ENCODE data around the gene MYH10.

The MYH10 gene

DNA sequence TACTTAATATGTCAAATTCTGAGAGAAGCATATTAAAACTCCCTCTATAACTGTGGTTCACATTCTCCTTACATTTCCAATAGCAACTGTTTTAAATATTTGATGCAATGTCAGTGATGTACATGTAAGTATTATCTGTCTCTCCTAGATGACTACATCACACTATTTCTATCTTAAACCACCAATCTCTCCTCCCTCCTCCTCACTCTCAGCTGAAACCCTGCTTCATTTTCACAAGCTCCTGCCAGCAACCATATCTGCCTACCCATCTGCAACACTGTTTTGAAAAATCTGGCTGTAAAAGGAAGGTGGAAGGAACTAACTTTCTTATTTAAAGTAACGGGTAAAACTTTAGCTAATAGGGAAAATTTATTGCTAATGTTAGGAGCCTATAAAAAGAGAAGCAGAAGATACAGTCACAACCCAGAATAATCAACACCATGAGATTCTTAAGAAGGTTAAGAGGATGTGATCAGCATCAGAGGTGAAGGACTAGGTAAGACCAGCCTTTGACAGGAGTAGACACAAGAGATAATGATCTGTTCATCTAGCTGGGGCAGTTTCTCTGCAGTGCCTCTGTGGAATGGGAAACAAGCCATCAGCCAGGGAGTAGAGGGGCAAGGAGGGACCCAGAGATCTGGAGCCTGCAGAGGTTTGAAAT is 31.0 kb downstream of the MYH10 start:
- H3K9ac ChIP-seq (ENCODE audit: low read depth, low read length) = no peak overlapping the region
- H3K9me3 ChIP-seq (ENCODE audit: insufficient read depth, low read depth, low read length) = no peaks in the 10 kb centered on the region
- H3K27ac ChIP-seq (ENCODE audit: low read length) = no peak overlapping the region
- H3K36me3 ChIP-seq (ENCODE audit: insufficient read depth, low read depth, low read length) = peaks cover 67% of the 10 kb centered on the region
- H3K27me3 ChIP-seq (ENCODE audit: insufficient read depth, low read length) = no peaks in the 10 kb centered on the region
- no peaks in the 10 kb centered on the region; the same call in 1 of the 2 replicates for H3K4me1 ChIP-seq (ENCODE audit: insufficient read depth, low read length)
- no peak overlapping the region for H3K4me3 ChIP-seq (ENCODE audit: low read length)

- H3K9me3 ChIP-seq (ENCODE audit: insufficient read depth, low read depth, low read length) = no peaks in the 10 kb centered on the region
- no peaks in the 10 kb centered on the region; the same call in 1 of the 2 replicates for H3K4me1 ChIP-seq (ENCODE audit: insufficient read depth, low read length)
- H3K27ac ChIP-seq (ENCODE audit: low read length) = no peak overlapping the region
- H3K27me3 ChIP-seq (ENCODE audit: insufficient read depth, low read length) = no peaks in the 10 kb centered on the region
- no peak overlapping the region for H3K4me3 ChIP-seq (ENCODE audit: low read length)
- H3K9ac ChIP-seq (ENCODE audit: low read depth, low read length) = no peak overlapping the region
- peaks cover 61% of the 10 kb centered on the region for H3K36me3 ChIP-seq (ENCODE audit: insufficient read depth, low read depth, low read length)
Measured at GRCh38 chr17:8598913-8599312, 31.6 kb downstream of the MYH10 start.

DNA sequence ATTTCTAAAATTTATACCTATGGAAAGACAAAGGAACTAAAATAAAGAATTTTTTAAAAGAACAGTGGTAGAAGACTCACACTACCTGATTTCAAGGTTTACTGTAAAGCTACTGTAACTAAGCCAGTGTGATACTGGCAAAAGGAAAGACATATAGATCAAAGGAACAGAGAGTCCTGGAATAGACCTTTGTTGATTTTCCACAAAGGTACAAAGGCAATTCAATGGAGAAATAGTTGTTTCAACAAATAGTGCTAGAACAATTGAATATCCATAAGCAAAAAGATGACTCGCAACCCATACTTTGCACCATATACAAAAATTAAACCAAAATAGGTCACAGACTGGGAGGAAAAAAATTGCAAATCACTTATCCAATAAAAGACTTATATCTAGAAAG is 36.7 kb downstream of the MYH10 start:
- Histone ChIP-seq H3K9me3 (ENCODE audit: insufficient read depth, low read depth, low read length) (no peaks in the 10 kb centered on the region), H3K36me3 (ENCODE audit: insufficient read depth, low read depth, low read length) (peaks cover 31% of the 10 kb centered on the region), H3K9ac (ENCODE audit: low read depth, low read length) (no peak overlapping the region), H3K4me1 (ENCODE audit: insufficient read depth, low read length) (no peaks in the 10 kb centered on the region), H3K27ac (ENCODE audit: low read length) (no peak overlapping the region), H3K27me3 (ENCODE audit: insufficient read depth, low read length) (no peaks in the 10 kb centered on the region), H3K4me3 (ENCODE audit: low read length) (no peak overlapping the region)

- peaks cover 33% of the 10 kb centered on the region for H3K36me3 ChIP-seq (ENCODE audit: insufficient read depth, low read depth, low read length)
- no peaks in the 10 kb centered on the region for H3K27me3 ChIP-seq (ENCODE audit: insufficient read depth, low read length)
- no peak overlapping the region for H3K4me3 ChIP-seq (ENCODE audit: low read length)
- H3K9me3 ChIP-seq (ENCODE audit: insufficient read depth, low read depth, low read length) = no peaks in the 10 kb centered on the region
- no peak overlapping the region for H3K27ac ChIP-seq (ENCODE audit: low read length)
- H3K9ac ChIP-seq (ENCODE audit: low read depth, low read length) = no peak overlapping the region
- no peaks in the 10 kb centered on the region for H3K4me1 ChIP-seq (ENCODE audit: insufficient read depth, low read length)
Measured at GRCh38 chr17:8593276-8593675, 37.2 kb downstream of the MYH10 start.

GRCh38 chr17:8588877-8589554 is 41.5 kb downstream of the MYH10 start:
- no peaks in the 10 kb centered on the region for H3K27me3 ChIP-seq (ENCODE audit: insufficient read depth, low read length)
- peaks cover 61% of the 10 kb centered on the region for H3K36me3 ChIP-seq (ENCODE audit: insufficient read depth, low read depth, low read length)
- H3K4me3 ChIP-seq (ENCODE audit: low read length) = no peak overlapping the region
- no peak overlapping the region for H3K9ac ChIP-seq (ENCODE audit: low read depth, low read length)
- H3K9me3 ChIP-seq (ENCODE audit: insufficient read depth, low read depth, low read length) = no peaks in the 10 kb centered on the region
- no peak overlapping the region for H3K27ac ChIP-seq (ENCODE audit: low read length)
- no peaks in the 10 kb centered on the region for H3K4me1 ChIP-seq (ENCODE audit: insufficient read depth, low read length)

GRCh38 chr17:8586766-8587165 is 43.8 kb downstream of the MYH10 start:
- Histone ChIP-seq H3K9ac (ENCODE audit: low read depth, low read length) (no peak overlapping the region), H3K36me3 (ENCODE audit: insufficient read depth, low read depth, low read length) (peaks cover 59% of the 10 kb centered on the region), H3K4me3 (ENCODE audit: low read length) (no peak overlapping the region), H3K27ac (ENCODE audit: low read length) (no peak overlapping the region), H3K27me3 (ENCODE audit: insufficient read depth, low read length) (no peaks in the 10 kb centered on the region), H3K9me3 (ENCODE audit: insufficient read depth, low read depth, low read length) (no peaks in the 10 kb centered on the region), H3K4me1 (ENCODE audit: insufficient read depth, low read length) (no peaks in the 10 kb centered on the region; the same call in 1 of the 2 replicates)

GRCh38 chr17:8585911-8586310 is 44.6 kb downstream of the MYH10 start:
- Histone ChIP-seq H3K36me3 (ENCODE audit: insufficient read depth, low read depth, low read length) (peaks cover 54% of the 10 kb centered on the region), H3K4me1 (ENCODE audit: insufficient read depth, low read length) (peaks cover 3% of the 10 kb centered on the region; the same call in 1 of the 2 replicates), H3K4me3 (ENCODE audit: low read length) (no peak overlapping the region), H3K27me3 (ENCODE audit: insufficient read depth, low read length) (no peaks in the 10 kb centered on the region), H3K9ac (ENCODE audit: low read depth, low read length) (no peak overlapping the region), H3K9me3 (ENCODE audit: insufficient read depth, low read depth, low read length) (no peaks in the 10 kb centered on the region), H3K27ac (ENCODE audit: low read length) (no peak overlapping the region)

- Histone ChIP-seq H3K9ac (ENCODE audit: low read depth, low read length) (no peak overlapping the region), H3K4me3 (ENCODE audit: low read length) (no peak overlapping the region), H3K27ac (ENCODE audit: low read length) (no peak overlapping the region), H3K36me3 (ENCODE audit: insufficient read depth, low read depth, low read length) (peaks cover 51% of the 10 kb centered on the region), H3K9me3 (ENCODE audit: insufficient read depth, low read depth, low read length) (no peaks in the 10 kb centered on the region), H3K4me1 (ENCODE audit: insufficient read depth, low read length) (peaks cover 3% of the 10 kb centered on the region; the same call in 1 of the 2 replicates), H3K27me3 (ENCODE audit: insufficient read depth, low read length) (no peaks in the 10 kb centered on the region)
Measured at GRCh38 chr17:8583954-8584353, 46.6 kb downstream of the MYH10 start.

- Histone ChIP-seq H3K27me3 (ENCODE audit: insufficient read depth, low read length) (no peaks in the 10 kb centered on the region), H3K27ac (ENCODE audit: low read length) (no peak overlapping the region), H3K9ac (ENCODE audit: low read depth, low read length) (no peak overlapping the region)
Measured at GRCh38 chr17:8580952-8581658, 49.4 kb downstream of the MYH10 start.

GRCh38 chr17:8577868-8578267 is 52.7 kb downstream of the MYH10 start:
- Histone ChIP-seq H3K9ac (ENCODE audit: low read depth, low read length) (no peak overlapping the region), H3K27ac (ENCODE audit: low read length) (no peak overlapping the region), H3K4me3 (ENCODE audit: low read length) (no peak overlapping the region), H3K36me3 (ENCODE audit: insufficient read depth, low read depth, low read length) (peaks cover 49% of the 10 kb centered on the region), H3K9me3 (ENCODE audit: insufficient read depth, low read depth, low read length) (no peaks in the 10 kb centered on the region), H3K4me1 (ENCODE audit: insufficient read depth, low read length) (peaks cover 3% of the 10 kb centered on the region; the same call in 1 of the 2 replicates), H3K27me3 (ENCODE audit: insufficient read depth, low read length) (no peaks in the 10 kb centered on the region)

More at GRCh38 chr17:8580952-8581658, 49.4 kb downstream of the MYH10 start:
- Histone ChIP-seq H3K4me1 (ENCODE audit: insufficient read depth, low read length) (peaks cover 3% of the 10 kb centered on the region; the same call in 1 of the 2 replicates), H3K9me3 (ENCODE audit: insufficient read depth, low read depth, low read length) (no peaks in the 10 kb centered on the region), H3K36me3 (ENCODE audit: insufficient read depth, low read depth, low read length) (peaks cover 33% of the 10 kb centered on the region), H3K4me3 (ENCODE audit: low read length) (no peak overlapping the region)

DNA sequence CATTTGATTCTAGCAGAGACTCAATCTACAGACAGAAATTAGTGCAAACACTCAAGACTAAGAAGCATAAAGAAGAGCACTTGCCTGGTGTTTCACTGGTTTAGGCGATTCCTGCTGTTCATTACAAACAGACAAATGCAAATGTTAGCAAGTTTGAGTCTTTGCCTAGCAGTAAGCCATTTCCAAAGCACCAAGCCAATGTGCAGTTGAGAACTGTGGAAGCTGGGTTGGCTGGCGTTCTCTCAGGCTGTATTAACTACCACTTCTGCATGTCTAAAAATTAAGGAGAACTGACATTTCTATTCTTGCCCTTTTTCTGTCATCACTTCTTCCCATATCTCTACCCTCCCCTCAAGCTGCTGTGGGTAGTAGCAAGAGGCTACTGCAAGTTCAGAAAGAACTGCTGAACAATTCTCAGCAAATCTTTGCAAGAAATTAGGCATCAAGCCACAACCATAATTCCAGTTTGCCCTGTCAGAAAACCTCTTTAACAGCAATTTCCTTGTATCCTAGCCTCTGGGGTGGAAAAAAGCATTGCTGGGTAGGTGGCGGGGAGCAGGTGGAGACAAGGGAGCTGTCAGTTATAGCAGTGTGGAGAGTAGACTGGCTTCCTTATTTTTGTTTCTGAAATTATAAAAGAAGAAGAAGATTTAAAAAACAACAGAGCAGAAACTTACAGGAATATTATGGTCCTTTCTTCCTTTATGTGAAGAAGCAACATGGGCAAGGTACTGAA is 53.8 kb downstream of the MYH10 start:
- H3K27me3 ChIP-seq (ENCODE audit: insufficient read depth, low read length) = no peaks in the 10 kb centered on the region
- H3K9ac ChIP-seq (ENCODE audit: low read depth, low read length) = no peak overlapping the region
- H3K36me3 ChIP-seq (ENCODE audit: insufficient read depth, low read depth, low read length) = peaks cover 60% of the 10 kb centered on the region
- no peaks in the 10 kb centered on the region for H3K9me3 ChIP-seq (ENCODE audit: insufficient read depth, low read depth, low read length)
- 0 out of 2 replicates have a peak, but pooled peaks cover 3% of the 10 kb centered on the region for H3K4me1 ChIP-seq (ENCODE audit: insufficient read depth, low read length)
- no peak overlapping the region for H3K27ac ChIP-seq (ENCODE audit: low read length)
- H3K4me3 ChIP-seq (ENCODE audit: low read length) = no peak overlapping the region
